ENCODE results near the gene TMEM98.
"Not testable (repeated sequence)": the region's sequence is repeated elsewhere in the genome, so short reads cannot be mapped to it uniquely, and the experiment has no call there.

GRCh38 chr17:32987453-32987805 lies 59.5 kb downstream of the TMEM98 start:
- TF ChIP-seq CTCF, POLR2A (IDR thresholded peaks at IDR 0.05): not testable (repeated sequence)

Data from ovary (tissue), 3 donors.